Ovary (tissue), 9 donors: ENCODE measurements around the gene AJUBA. TPM values are rescaled to one million over a fixed set of nuclear protein-coding genes. Genes with fewer than 3 reads are reported as not detected.

Experiments
- DNase-seq, 5 donors: peaks; one replicate each; pipeline ENCODE4 v3.0.0-alpha.2; 2019 to 2020
- H3K27ac ChIP-seq, 2 donors: fragments of 200-600 bp; one replicate each; pipeline versions ENCODE4 v1.5.1 to v1.8.0; 2019 to 2022
- H3K27me3 ChIP-seq: fragments of 200-600 bp; one replicate; pipeline ENCODE4 v1.8.0; 2022
- H3K36me3 ChIP-seq: fragments of 200-600 bp; sonication (generic); one replicate; pipeline ENCODE4 v1.5.1; 2019
- H3K4me1 ChIP-seq: one replicate; pipeline ENCODE4 v1.8.1; 2013; ENCODE audit warnings: mild to moderate bottlenecking, moderate library complexity; ENCODE audit not compliant: insufficient read depth
- H3K4me3 ChIP-seq: fragments of 200-600 bp; sonication (generic); one replicate; pipeline ENCODE4 v1.5.1; 2017
- H3K9me3 ChIP-seq, 2 donors: fragments of 200-600 bp in 1 of 2; sonication (generic) in 1 of 2; one replicate each; pipeline versions ENCODE4 v1.5.1 to v1.8.1; 2013 to 2019; ENCODE audit warnings: mild to moderate bottlenecking in 1 of 2, moderate library complexity in 1 of 2
- EP300 ChIP-seq: sonication (generic); formaldehyde crosslinking; IDR thresholded peaks from one replicate; pipeline ENCODE4 v1.6.1; 2017; ENCODE audit warnings: antibody characterized with exemption
- POLR2A ChIP-seq: fragments of 450-650 bp; IDR thresholded peaks from one replicate; pipeline ENCODE4 v1.6.1; 2017; ENCODE audit warnings: antibody characterized with exemption, mild to moderate bottlenecking, moderate library complexity
- WGBS, 3 donors: extraction: QIAGEN DNeasy Blood & Tissue Kit in 1 of 3; methylation state at CpG; one replicate each; pipeline versions ENCODE4 v1.1.5 to v1.1.7; 2013 to 2017; 5-methylcytosine and 5-hydroxymethylcytosine counted together
- intact Hi-C, 4 donors: fragments of 100-400 bp; cut with DNase I; formaldehyde crosslinking; loops; one replicate each; pipeline versions ENCODE4 v1.11.0 to v1.15.1; 2022 to 2023
- polyA plus RNA-seq, 2 donors: library from polyadenylated mRNA; stranded (reverse); fragments of 200-250 nt in 1 of 2; fragments of 350-450 nt in 1 of 2; fragmentation: Illumina TruSeq in 1 of 2; extraction: RNeasy Lipid Tissue Mini Kit (QIAGEN cat#74804) in 1 of 2; gene quantifications; one replicate each; pipeline ENCODE4 v1.2.3, GENCODE V29; 2013 to 2014
- total RNA-seq, 7 donors: library from RNA; depleted of rRNA in 2 of 7; stranded (reverse); fragments of >200 nt in 2 of 7; fragmentation: NEBNext Ultra II Directional in 3 of 7; extraction: Animal tissue kit (Norgen Biotek cat#: 25700) in 3 of 7; gene quantifications; one replicate each; pipeline versions ENCODE4 v1.1.0 to v1.2.4, GENCODE V29; 2016 to 2023
- TF ChIP-seq, protein P1 (sequence below), 3 donors: fragments of 450-650 bp in 2 of 3; fragments of 200-600 bp in 1 of 3; IDR thresholded peaks; one replicate each; pipeline versions ENCODE4 v1.5.1 to v1.8.0; 2016 to 2022; ENCODE audit warnings: antibody characterized with exemption in 3 of 3, mild to moderate bottlenecking in 1 of 3
- donor health status: DM: no; HTN: no; CAD: no; lungs with moderate emphysema.
- donor health status: DM: no; HTN: no; CAD: no.
- donor health status: Bipolar disorder and iron deficiency.
- donor health status: DM: yes; HTN: yes; CAD: no.
- donor health status: DM: no; HTN: no; CAD: no.
- donor health status: DM: yes; HTN: yes; CAD: no.

The AJUBA gene
- total and polyA plus RNA-seq, 9 donors: 11.2 to 34.5 (median 19.1) TPM

DNA sequence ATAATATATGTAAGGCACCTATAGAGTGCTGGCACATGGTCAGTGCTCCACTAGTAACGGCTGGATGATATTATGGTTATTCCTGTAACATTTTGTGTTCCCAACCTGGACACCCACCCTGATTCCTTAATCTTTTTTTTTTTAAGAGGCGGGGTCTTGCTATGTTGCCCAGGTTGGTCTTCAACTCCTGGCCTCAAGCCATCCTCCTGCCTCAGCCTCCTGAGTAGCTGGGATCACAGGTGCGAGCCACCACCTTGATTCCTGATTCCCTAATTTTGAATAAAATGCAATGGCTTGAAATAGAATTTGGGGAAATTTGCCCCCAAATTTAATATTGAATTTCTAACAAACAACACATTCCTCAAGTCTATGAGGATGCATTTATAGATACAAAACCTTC is 20.2 kb upstream of the AJUBA start:
- TF ChIP-seq POLR2A: no peak
- TF ChIP-seq, protein P1, sequence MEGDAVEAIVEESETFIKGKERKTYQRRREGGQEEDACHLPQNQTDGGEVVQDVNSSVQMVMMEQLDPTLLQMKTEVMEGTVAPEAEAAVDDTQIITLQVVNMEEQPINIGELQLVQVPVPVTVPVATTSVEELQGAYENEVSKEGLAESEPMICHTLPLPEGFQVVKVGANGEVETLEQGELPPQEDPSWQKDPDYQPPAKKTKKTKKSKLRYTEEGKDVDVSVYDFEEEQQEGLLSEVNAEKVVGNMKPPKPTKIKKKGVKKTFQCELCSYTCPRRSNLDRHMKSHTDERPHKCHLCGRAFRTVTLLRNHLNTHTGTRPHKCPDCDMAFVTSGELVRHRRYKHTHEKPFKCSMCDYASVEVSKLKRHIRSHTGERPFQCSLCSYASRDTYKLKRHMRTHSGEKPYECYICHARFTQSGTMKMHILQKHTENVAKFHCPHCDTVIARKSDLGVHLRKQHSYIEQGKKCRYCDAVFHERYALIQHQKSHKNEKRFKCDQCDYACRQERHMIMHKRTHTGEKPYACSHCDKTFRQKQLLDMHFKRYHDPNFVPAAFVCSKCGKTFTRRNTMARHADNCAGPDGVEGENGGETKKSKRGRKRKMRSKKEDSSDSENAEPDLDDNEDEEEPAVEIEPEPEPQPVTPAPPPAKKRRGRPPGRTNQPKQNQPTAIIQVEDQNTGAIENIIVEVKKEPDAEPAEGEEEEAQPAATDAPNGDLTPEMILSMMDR (IDR thresholded peaks at IDR 0.05): no peak
- TF ChIP-seq EP300: no peak
- Histone ChIP-seq H3K27ac (no peak overlapping the region), H3K4me1 (peaks cover 4% of the 10 kb centered on the region), H3K36me3 (no peaks in the 10 kb centered on the region), H3K27me3 (no peaks in the 10 kb centered on the region), H3K4me3 (no peak overlapping the region), H3K9me3 (no peaks in the 10 kb centered on the region)
- intact Hi-C loops: no loop called here
- 95 to 97% (median 95%) methylated on average over 3 of the region's 3 CpGs for WGBS, 3 donors
- no peak for DNase-seq

DNA sequence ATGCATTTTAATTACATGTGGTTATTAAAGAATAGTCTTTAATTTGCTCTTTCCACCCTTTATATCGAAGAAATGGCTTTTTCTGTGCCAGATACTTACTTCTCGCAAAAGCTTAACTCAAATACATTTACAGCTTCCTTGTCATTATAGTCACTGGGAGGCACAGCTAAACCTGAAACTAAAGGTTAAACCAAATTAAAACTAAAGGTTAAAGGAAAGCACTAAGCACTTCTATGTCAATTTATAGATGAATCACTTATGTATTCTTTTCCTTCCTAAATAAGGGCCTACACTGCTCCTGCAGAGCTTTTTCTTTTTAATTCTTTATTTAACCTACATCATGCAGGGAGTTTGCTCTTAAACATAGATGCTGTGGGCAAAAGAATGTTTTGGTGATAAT is 18.5 kb upstream of the AJUBA start:
- intact Hi-C loops: no loop called here
- WGBS, 3 donors: 97 to 98% (median 97%) methylated on average over 2 of the region's 2 CpGs
- Histone ChIP-seq H3K9me3 (no peaks in the 10 kb centered on the region), H3K36me3 (no peaks in the 10 kb centered on the region), H3K27me3 (no peaks in the 10 kb centered on the region), H3K4me3 (no peak overlapping the region), H3K27ac (no peak overlapping the region), H3K4me1 (peaks cover 4% of the 10 kb centered on the region)
- TF ChIP-seq EP300 (no peak), POLR2A (no peak)
- TF ChIP-seq, protein P1 (IDR thresholded peaks at IDR 0.05): no peak
- DNase-seq: no peak

DNA sequence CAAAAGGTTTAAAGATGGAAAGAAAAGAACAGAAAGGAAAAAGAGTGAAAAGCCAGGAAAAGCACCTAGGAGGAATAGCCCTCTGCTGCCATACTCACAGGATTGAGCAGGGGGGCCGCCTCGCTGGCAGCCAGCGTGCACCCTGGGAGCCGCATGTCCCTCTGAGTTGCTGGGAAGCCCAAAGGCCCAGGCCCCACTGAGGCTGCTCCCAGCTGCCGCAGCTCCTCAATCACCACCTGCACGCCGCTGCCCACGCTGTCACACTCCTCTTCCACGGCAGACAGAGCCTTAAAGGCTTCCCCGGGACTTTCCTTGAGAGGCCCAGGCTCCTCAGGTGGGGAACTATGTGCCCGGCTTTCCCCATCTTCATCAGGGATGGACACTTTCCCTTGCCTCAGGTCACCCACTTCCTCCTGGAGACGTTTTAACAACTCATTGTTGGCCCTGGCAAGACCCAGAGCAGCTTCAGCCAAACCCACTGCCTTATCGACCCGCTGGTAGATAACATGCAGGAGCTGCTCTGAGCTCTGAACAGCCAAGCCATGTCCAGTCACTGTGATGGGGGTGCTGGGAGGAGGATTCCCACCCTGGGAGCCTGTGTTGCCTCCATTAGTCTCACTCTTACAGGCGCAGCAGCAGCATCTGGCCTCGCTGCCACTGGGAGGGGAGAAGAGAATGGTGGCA is 16.1 kb upstream of the AJUBA start:
- H3K27ac ChIP-seq: no peak overlapping the region
- H3K27me3 ChIP-seq: no peaks in the 10 kb centered on the region
- intact Hi-C loops: loop anchor here in 1 of 4 donors (5.0 kb wide), 1 partner anchor 54 kb away; no protein-coding TSS in a partner anchor
- H3K4me1 ChIP-seq: peaks cover 7% of the 10 kb centered on the region
- no peak for DNase-seq
- no peaks in the 10 kb centered on the region for H3K9me3 ChIP-seq
- WGBS, 3 donors: 76 to 83% (median 82%) methylated on average over 16 of the region's 16 CpGs
- TF ChIP-seq, protein P1 (IDR thresholded peaks at IDR 0.05): no peak
- TF ChIP-seq EP300 (no peak), POLR2A (no peak)
- H3K36me3 ChIP-seq: no peaks in the 10 kb centered on the region
- H3K4me3 ChIP-seq: no peak overlapping the region

DNA sequence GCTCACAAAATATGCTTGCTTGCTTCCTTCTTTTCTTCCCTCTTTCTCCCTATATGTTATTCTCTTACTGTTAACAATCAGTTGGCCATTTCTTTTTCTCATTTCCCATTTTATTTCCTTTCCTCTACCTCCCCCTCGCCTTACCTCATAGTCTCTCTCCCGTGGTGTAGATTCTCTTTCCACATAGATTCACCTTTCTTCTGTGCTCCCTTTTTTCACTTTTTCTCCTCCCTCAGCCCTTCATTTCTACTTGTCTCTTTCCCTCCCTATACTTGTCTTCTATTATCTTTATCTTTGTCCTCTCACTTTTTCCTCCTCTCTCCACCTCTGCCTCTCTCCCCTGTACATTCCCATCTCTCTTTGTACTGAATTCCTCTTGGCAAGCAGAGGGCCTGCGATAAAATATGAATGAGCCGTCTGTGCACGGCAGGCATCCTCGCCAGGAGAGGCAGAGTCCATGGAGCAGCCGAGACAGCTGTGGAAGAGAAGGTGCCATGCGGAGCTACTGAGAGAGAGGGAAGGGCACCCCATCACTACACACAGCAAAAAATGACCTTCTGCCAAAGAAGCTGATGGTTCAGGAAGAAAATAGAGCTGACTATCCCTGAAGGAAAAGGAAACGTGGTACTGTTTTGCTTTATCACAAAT is 15.4 kb upstream of the AJUBA start:
- TF ChIP-seq EP300 (no peak), POLR2A (no peak)
- TF ChIP-seq, protein P1 (IDR thresholded peaks at IDR 0.05): no peak
- no peaks in the 10 kb centered on the region for H3K27me3 ChIP-seq
- WGBS, 3 donors: 42 to 57% (median 52%) methylated on average over 9 of the region's 9 CpGs
- H3K27ac ChIP-seq: no peak overlapping the region
- intact Hi-C loops: loop anchor here in 1 of 4 donors (5.0 kb wide), 1 partner anchor 55 kb away; no protein-coding TSS in a partner anchor
- DNase-seq: no peak
- no peak overlapping the region for H3K4me3 ChIP-seq
- H3K4me1 ChIP-seq: peaks cover 7% of the 10 kb centered on the region
- H3K9me3 ChIP-seq: no peaks in the 10 kb centered on the region
- no peaks in the 10 kb centered on the region for H3K36me3 ChIP-seq
